ENCODE data around the gene PURB. TPM values are rescaled to one million over a fixed set of nuclear protein-coding genes. Genes with fewer than 3 reads are reported as not detected.

The PURB gene
- total and polyA plus RNA-seq, 9 of the 15 experiments (the other 6 are each of a cell fraction or from before 2014, with no cell fraction given): 1.6 to 14.1 (median 8.8) TPM

DNA sequence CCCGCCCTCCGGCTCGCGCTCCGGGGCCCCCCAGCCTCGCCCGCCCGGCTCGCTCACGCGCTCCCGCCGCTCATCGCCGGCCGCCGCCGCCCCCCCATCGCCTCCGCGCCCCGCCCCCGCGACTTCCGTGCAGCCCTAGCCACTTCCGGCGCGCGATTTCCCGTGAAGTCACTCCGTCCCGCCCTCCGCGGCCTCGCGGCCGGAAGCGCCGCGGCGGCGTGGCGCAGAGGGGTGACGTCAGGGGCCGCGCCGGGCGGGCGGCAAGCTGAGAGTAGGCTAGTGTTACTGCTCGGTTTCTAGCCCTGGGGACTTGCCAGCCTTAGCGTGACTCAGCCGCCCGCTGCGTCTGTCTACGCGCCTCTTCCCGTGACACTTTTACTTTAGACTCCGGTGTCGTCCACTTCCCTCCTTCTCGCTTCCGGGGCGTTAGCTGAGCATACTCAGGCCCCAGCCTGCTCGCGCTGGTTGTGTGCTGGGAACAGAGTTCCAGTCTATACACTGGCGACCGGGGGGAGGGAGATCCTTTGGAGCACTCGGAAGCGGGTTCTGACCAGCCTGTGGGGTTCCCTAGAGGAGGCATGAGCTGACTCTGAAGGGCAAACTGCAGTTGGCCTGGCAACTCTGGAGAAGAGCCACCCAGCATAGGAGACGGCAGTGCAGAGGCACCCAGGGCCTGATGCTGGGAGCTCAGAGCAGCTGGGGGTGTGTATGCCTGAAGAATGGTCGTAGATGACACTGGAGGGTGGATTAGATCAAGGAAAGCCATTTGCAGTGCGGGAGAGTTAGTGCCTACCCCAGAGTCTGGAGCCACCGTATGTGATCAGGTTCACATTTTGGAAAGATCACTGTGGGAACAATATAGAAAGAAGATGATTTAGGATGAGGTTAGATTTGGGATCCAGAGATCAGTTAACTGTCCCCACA is at the start of gene PURB (continued):
- TF ChIP-seq U2AF1 (optimal IDR thresholded peaks at IDR 0.05; ENCODE audit: low read depth, low read length): no peak
- no peak for TF ChIP-seq DACH1 (IDR thresholded peaks at IDR 0.05; ENCODE audit: partially characterized antibody)
- TF ChIP-seq ZC3H4 (CRISPR knock-in tag; IDR thresholded peaks at IDR 0.05; ENCODE audit: borderline replicate concordance): no peak; the same call in 1 of the 2 replicates
- TF ChIP-seq DMBX1 (CRISPR knock-in tag; IDR thresholded peaks at IDR 0.05; ENCODE audit: borderline replicate concordance): no peak
- TF ChIP-seq KHSRP (IDR thresholded peaks at IDR 0.05): 0 out of 2 replicates have a peak, but pooled peaks have one; percentile 63
- TF ChIP-seq BACH1 (tag; IDR thresholded peaks at IDR 0.05): peak; percentile 98
- no peak for TF ChIP-seq TCF7 (IDR thresholded peaks at IDR 0.05; ENCODE audit: borderline replicate concordance)
- TF ChIP-seq ZNF583 (CRISPR knock-in tag; IDR thresholded peaks at IDR 0.05): no peak
- peak; percentile 50 for TF ChIP-seq USF1 (CRISPR knock-in tag; IDR thresholded peaks at IDR 0.05)
- peak in 1 of 2 experiments; percentile 71; a peak in 2 of 4 replicates for TF ChIP-seq TRIM24 (IDR thresholded peaks at IDR 0.05)
- TF ChIP-seq TSHZ1 (CRISPR knock-in tag; IDR thresholded peaks at IDR 0.05): no peak
- peak; percentile 96 for TF ChIP-seq CCNT2 (IDR thresholded peaks at IDR 0.05; ENCODE audit: borderline replicate concordance, extremely low read depth, insufficient read length, low read depth, low read length)
- 0 out of 2 replicates have a peak, but pooled peaks have one; percentile 9 for TF ChIP-seq RAD51 (IDR thresholded peaks at IDR 0.05; ENCODE audit: borderline replicate concordance, low read depth)

Measured in K562 (cell line).